ENCODE measurements around the gene MAPRE3.

Gene MAPRE3

GRCh38 chr2:27069961-27070618 is 99.7 kb downstream of the MAPRE3 start:
- no peak for DNase-seq (ENCODE audit: extremely low read depth, insufficient read length)
- Histone ChIP-seq H3K27me3 (replicated peaks; ENCODE audit: control insufficient read depth, insufficient read depth, low read length) (no peaks in the 10 kb centered on the region), H3K36me3 (ENCODE audit: control insufficient read depth, insufficient read depth, low read length) (peaks cover 21% of the 10 kb centered on the region), H3K4me3 (replicated peaks; ENCODE audit: low read depth, low read length) (peak overlapping the region; percentile 99)
- TF ChIP-seq CTCF (IDR thresholded peaks at IDR 0.05; ENCODE audit: insufficient read depth, low read length, poor library complexity, severe bottlenecking), result no peak

- peaks cover 19% of the 10 kb centered on the region for H3K36me3 ChIP-seq (ENCODE audit: control insufficient read depth, insufficient read depth, low read length)
- peak overlapping the region; percentile 99 for H3K4me3 ChIP-seq (replicated peaks; ENCODE audit: low read depth, low read length)
- no peaks in the 10 kb centered on the region for H3K27me3 ChIP-seq (replicated peaks; ENCODE audit: control insufficient read depth, insufficient read depth, low read length)
- DNase-seq (ENCODE audit: extremely low read depth, insufficient read length), result no peak
- no peak for TF ChIP-seq CTCF (IDR thresholded peaks at IDR 0.05; ENCODE audit: insufficient read depth, low read length, poor library complexity, severe bottlenecking)
Measured at GRCh38 chr2:27070653-27071276, 100.3 kb downstream of the MAPRE3 start.

- H3K36me3 ChIP-seq (ENCODE audit: control insufficient read depth, insufficient read depth, low read length), result peaks cover 16% of the 10 kb centered on the region
- TF ChIP-seq CTCF (IDR thresholded peaks at IDR 0.05; ENCODE audit: insufficient read depth, low read length, poor library complexity, severe bottlenecking), result no peak
- H3K4me3 ChIP-seq (replicated peaks; ENCODE audit: low read depth, low read length), result peak within 1 kb of the TSS; percentile 99
- peak; percentile 95 for DNase-seq (ENCODE audit: extremely low read depth, insufficient read length)
- H3K27me3 ChIP-seq (replicated peaks; ENCODE audit: control insufficient read depth, insufficient read depth, low read length), result no peaks in the 10 kb centered on the region
Measured at GRCh38 chr2:27071277-27071989, 101.0 kb downstream of the MAPRE3 start, which contains the start of gene OST4. OST4 (minus strand) TSS chr2:27071654.

GRCh38 chr2:27071990-27072830 is 101.8 kb downstream of the MAPRE3 start:
- Histone ChIP-seq H3K4me3 (replicated peaks; ENCODE audit: low read depth, low read length) (peak overlapping the region; percentile 74), H3K27me3 (replicated peaks; ENCODE audit: control insufficient read depth, insufficient read depth, low read length) (no peaks in the 10 kb centered on the region), H3K36me3 (ENCODE audit: control insufficient read depth, insufficient read depth, low read length) (peaks cover 15% of the 10 kb centered on the region)
- no peak for DNase-seq (ENCODE audit: extremely low read depth, insufficient read length)
- no peak for TF ChIP-seq CTCF (IDR thresholded peaks at IDR 0.05; ENCODE audit: insufficient read depth, low read length, poor library complexity, severe bottlenecking)

- DNase-seq (ENCODE audit: extremely low read depth, insufficient read length), result no peak
- Histone ChIP-seq H3K27me3 (replicated peaks; ENCODE audit: control insufficient read depth, insufficient read depth, low read length) (no peaks in the 10 kb centered on the region), H3K36me3 (ENCODE audit: control insufficient read depth, insufficient read depth, low read length) (peaks cover 11% of the 10 kb centered on the region), H3K4me3 (replicated peaks; ENCODE audit: low read depth, low read length) (no peak overlapping the region)
- no peak for TF ChIP-seq CTCF (IDR thresholded peaks at IDR 0.05; ENCODE audit: insufficient read depth, low read length, poor library complexity, severe bottlenecking)
Measured at GRCh38 chr2:27072920-27073319, 102.5 kb downstream of the MAPRE3 start.
